ENCODE data around the gene CD48.
A peak's percentile ranks its signal among the peaks of the same experiment; 100 is the strongest.

Gene CD48

GRCh38 chr1:160681066-160681890 is 30.3 kb downstream of the CD48 start:
- FAIRE-seq: peak; percentile 98
- no peak for DNase-seq (ENCODE audit: insufficient read length, low spot score)

- no peak for DNase-seq (ENCODE audit: insufficient read length, low spot score)
- no peak for FAIRE-seq
These were observed 31.2 kb downstream of the CD48 start for GRCh38 chr1:160680399-160680798.

- FAIRE-seq (no peak), DNase-seq (ENCODE audit: insufficient read length, low spot score) (no peak)
These were observed 31.7 kb downstream of the CD48 start for GRCh38 chr1:160679893-160680292.

- FAIRE-seq (no peak), DNase-seq (ENCODE audit: insufficient read length, low spot score) (no peak)
These were observed 34.6 kb downstream of the CD48 start for GRCh38 chr1:160676869-160677597.

GRCh38 chr1:160675641-160676410 is 35.8 kb downstream of the CD48 start:
- FAIRE-seq (peak; percentile 99), DNase-seq (ENCODE audit: insufficient read length, low spot score) (peak; percentile 28)

GRCh38 chr1:160674415-160674814 is 37.2 kb downstream of the CD48 start:
- FAIRE-seq: no peak

GRCh38 chr1:160672789-160673695 is 38.6 kb downstream of the CD48 start:
- FAIRE-seq (no peak), DNase-seq (ENCODE audit: insufficient read length, low spot score) (no peak)

More at GRCh38 chr1:160674415-160674814, 37.2 kb downstream of the CD48 start:
- no peak for DNase-seq (ENCODE audit: insufficient read length, low spot score)

GRCh38 chr1:160671603-160672517 is 39.8 kb downstream of the CD48 start:
- FAIRE-seq (peak; percentile 71), DNase-seq (ENCODE audit: insufficient read length, low spot score) (no peak)

- DNase-seq (ENCODE audit: insufficient read length, low spot score) (no peak), FAIRE-seq (no peak)
These were observed 40.9 kb downstream of the CD48 start for GRCh38 chr1:160670701-160671100.

GRCh38 chr1:160669802-160670201 is 41.8 kb downstream of the CD48 start:
- DNase-seq (ENCODE audit: insufficient read length, low spot score) (no peak), FAIRE-seq (no peak)

GRCh38 chr1:160669276-160669675 is 42.3 kb downstream of the CD48 start:
- no peak for DNase-seq (ENCODE audit: insufficient read length, low spot score)
- no peak for FAIRE-seq

- FAIRE-seq (no peak), DNase-seq (ENCODE audit: insufficient read length, low spot score) (no peak)
These were observed 43.7 kb downstream of the CD48 start for GRCh38 chr1:160667896-160668295.

- FAIRE-seq (no peak), DNase-seq (ENCODE audit: insufficient read length, low spot score) (no peak)
These were observed 45.6 kb downstream of the CD48 start for GRCh38 chr1:160666079-160666442.

GRCh38 chr1:160665330-160666078 is 46.1 kb downstream of the CD48 start:
- peak; percentile 97 for FAIRE-seq
- no peak for DNase-seq (ENCODE audit: insufficient read length, low spot score)

GRCh38 chr1:160664573-160665051 is 47.0 kb downstream of the CD48 start:
- DNase-seq (ENCODE audit: insufficient read length, low spot score): no peak
- peak; percentile 99 for FAIRE-seq

GRCh38 chr1:160662910-160663309 is 48.7 kb downstream of the CD48 start:
- DNase-seq (ENCODE audit: insufficient read length, low spot score) (no peak), FAIRE-seq (no peak)

- no peak for DNase-seq (ENCODE audit: insufficient read length, low spot score)
- no peak for FAIRE-seq
These were observed 52.1 kb downstream of the CD48 start for GRCh38 chr1:160659566-160659965.

GRCh38 chr1:160658814-160659193 is 52.8 kb downstream of the CD48 start:
- FAIRE-seq: peak; percentile 35
- no peak for DNase-seq (ENCODE audit: insufficient read length, low spot score)
